Fibroblast of mammary gland (primary cell): ENCODE results near the gene TMTC2.
A peak's percentile ranks its signal among the peaks of the same experiment; 100 is the strongest.

Source experiments
- DNase-seq: peaks from one replicate; pipeline ENCODE4 v3.0.0-alpha.2; 2010; ENCODE audit warnings: low read depth
- H3K4me3 ChIP-seq: 2 replicates; pipeline ENCODE4 v1.5.1; 2011; ENCODE audit warnings: low read depth, mild to moderate bottlenecking, low read length, moderate library complexity; ENCODE audit not compliant: control insufficient read depth
- TF ChIP-seq, protein P1 (sequence below): conservative IDR thresholded peaks from 2 replicates; pipeline ENCODE4 v1.5.1; 2011; ENCODE audit warnings: low read depth, low read length, inconsistent platforms; ENCODE audit not compliant: control insufficient read depth, insufficient read depth

TMTC2 gene

DNA sequence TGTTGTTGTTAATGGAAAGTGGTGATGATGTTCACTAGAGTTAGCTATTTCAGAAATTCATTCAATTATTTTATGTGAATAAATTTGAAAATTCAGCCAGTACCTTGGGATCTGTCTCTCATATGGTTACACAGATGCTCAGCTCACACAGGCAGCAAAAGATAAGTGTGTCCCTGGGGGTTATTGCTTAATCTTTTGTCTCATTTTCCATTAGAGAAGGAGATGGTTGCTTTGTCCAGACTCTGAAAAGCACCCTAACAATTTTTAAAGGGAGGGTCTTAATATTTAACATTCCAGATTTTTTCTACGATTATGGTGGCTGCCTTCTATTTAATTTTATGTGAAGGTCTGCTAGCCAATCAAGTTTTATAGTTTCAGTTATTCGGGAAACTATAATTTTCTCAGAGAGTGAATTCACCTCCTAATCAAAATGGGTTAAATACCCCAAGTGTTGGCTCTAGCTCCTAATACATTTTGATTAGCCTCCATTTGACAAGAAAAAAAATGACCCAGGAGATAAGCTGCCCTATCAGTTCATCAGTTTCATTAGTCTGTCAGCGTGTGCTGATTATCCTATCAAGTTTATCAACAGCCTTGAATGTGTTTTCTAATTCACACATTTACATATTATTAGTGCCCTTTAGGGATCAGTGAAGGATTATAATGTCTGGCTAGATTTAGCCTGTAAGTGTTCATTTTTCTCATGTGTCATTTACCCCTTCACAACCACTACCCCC, 282.1 kb downstream of the TMTC2 start:
- DNase-seq, result peak; percentile 5
- no peak overlapping the region for H3K4me3 ChIP-seq

DNA sequence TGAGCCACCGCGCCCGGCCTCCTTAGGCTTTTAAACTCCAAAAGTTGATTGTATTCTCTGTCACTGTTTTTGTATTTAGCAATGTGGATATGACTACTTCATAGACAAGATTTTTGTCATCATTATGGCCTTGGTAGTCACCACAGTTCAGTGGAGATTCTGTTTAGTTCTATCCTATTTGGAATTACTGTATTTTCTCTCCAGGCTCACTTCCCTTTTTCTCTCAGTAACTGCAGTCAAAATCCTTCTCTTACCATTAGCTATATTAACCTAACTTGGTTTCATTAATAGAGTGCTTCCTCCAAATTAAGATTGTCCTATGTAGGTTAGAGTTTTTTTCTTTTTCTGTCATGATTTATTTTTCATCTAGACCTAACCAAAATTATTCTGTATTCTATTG, 283.9 kb downstream of the TMTC2 start:
- no peak for DNase-seq
- TF ChIP-seq, protein P1, sequence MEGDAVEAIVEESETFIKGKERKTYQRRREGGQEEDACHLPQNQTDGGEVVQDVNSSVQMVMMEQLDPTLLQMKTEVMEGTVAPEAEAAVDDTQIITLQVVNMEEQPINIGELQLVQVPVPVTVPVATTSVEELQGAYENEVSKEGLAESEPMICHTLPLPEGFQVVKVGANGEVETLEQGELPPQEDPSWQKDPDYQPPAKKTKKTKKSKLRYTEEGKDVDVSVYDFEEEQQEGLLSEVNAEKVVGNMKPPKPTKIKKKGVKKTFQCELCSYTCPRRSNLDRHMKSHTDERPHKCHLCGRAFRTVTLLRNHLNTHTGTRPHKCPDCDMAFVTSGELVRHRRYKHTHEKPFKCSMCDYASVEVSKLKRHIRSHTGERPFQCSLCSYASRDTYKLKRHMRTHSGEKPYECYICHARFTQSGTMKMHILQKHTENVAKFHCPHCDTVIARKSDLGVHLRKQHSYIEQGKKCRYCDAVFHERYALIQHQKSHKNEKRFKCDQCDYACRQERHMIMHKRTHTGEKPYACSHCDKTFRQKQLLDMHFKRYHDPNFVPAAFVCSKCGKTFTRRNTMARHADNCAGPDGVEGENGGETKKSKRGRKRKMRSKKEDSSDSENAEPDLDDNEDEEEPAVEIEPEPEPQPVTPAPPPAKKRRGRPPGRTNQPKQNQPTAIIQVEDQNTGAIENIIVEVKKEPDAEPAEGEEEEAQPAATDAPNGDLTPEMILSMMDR, result no peak

More for the DNA sequence above, 282.1 kb downstream of the TMTC2 start:
- TF ChIP-seq, protein P1, result no peak

DNA sequence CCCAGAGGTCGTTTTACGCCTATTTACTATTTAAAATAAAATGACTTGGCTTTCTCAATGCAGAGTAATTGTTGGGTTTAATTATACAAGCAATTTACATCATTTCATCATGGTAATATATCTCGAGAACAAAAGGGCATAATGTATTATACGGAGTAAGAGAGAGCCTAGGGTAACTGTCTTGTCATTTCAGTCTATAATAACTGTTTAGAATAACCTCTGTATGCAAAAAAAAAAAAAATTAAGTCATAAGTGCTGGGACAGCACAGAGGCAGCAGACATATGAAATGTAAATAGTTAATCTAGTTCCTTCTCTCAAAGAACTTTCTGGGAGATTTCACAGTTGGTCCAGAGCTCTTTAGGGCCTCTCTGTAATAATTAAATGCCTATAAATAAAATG, 284.9 kb downstream of the TMTC2 start:
- TF ChIP-seq, protein P1, result no peak
- no peak overlapping the region for H3K4me3 ChIP-seq
- no peak for DNase-seq

More for the DNA sequence above, 283.9 kb downstream of the TMTC2 start:
- no peak overlapping the region for H3K4me3 ChIP-seq

DNA sequence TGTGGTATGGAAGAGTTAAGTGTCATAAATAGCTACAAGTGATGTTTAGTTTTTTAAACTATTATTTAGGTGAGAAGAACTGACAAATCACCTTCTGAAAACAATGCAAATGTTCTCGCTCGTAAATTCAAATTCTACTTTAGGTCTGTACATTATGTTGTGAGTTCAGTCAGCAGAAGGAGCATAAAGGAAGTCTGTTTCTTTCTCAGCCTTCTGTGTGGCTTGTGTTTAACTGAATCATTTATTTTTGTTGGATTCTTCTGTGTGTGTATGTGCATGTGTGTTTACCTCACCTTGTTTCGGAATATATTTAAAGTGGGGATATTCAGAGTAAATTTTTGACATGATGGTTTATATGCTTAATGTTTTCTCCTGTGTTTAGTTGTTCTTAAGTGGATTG, 285.9 kb downstream of the TMTC2 start:
- H3K4me3 ChIP-seq, result no peak overlapping the region
- TF ChIP-seq, protein P1, result no peak
- DNase-seq, result no peak

DNA sequence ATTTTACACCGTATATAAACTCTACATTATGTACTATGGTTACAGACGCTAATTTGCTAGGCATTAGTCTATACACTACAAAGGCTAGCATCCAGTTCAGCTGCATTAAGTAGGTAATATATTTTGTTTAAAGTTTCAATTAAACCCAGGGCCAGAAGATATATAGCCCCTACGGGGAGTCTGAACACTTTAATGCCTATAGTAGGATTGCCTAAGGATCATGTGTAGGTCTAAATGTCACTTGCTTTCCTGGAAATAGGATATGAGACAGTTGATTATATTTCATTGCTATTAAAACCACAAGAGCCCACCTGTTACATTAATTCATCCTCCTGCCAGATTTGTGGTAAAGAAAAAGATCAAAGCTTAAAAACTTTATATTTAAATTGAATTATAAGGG, 286.9 kb downstream of the TMTC2 start:
- TF ChIP-seq, protein P1, result no peak
- H3K4me3 ChIP-seq, result no peak overlapping the region
- DNase-seq, result no peak

DNA sequence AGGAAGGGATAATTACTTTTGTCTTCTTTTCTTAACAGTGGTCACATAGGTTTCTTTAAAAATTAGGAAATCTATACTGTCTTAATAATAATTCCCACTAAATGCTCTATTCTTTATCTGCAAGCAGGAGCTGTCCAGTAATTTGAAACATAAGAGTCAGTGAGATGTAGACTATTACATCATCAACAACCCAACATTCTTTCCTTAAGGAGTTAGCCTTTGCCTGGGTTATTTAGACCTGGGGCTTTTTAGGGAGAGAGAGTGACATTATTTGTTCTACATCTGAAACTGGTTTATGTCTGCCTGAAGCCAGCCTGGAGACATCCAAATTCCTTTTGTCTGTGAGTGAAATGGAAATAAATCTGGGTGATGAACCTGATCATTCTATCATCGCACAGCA, 294.4 kb downstream of the TMTC2 start:
- DNase-seq, result peak; percentile 2
- H3K4me3 ChIP-seq, result no peak overlapping the region
- TF ChIP-seq, protein P1, result no peak
